Cardiac fibroblast (primary cell): Measurements from ENCODE around the gene REPIN1.

Source experiments
- DNase-seq, 2 donors: peaks; one replicate each; pipeline versions ENCODE4 v3.0.0 to v3.0.0-alpha.2; 2010; ENCODE audit warnings: low read depth in 2 of 2
- H3K4me3 ChIP-seq, 2 donors: replicated peaks in 1 of 2; 1 replicate in 1 of 2; 2 replicates in 1 of 2; pipeline ENCODE4 v1.5.1; 2011; ENCODE audit warnings: low read depth in 2 of 2, low read length in 2 of 2, mild to moderate bottlenecking in 2 of 2, moderate library complexity in 1 of 2
- CTCF ChIP-seq: IDR thresholded peaks from one replicate; pipeline ENCODE4 v1.5.1; 2011; ENCODE audit warnings: low read depth, mild to moderate bottlenecking, low read length, inconsistent platforms

Gene REPIN1

DNA sequence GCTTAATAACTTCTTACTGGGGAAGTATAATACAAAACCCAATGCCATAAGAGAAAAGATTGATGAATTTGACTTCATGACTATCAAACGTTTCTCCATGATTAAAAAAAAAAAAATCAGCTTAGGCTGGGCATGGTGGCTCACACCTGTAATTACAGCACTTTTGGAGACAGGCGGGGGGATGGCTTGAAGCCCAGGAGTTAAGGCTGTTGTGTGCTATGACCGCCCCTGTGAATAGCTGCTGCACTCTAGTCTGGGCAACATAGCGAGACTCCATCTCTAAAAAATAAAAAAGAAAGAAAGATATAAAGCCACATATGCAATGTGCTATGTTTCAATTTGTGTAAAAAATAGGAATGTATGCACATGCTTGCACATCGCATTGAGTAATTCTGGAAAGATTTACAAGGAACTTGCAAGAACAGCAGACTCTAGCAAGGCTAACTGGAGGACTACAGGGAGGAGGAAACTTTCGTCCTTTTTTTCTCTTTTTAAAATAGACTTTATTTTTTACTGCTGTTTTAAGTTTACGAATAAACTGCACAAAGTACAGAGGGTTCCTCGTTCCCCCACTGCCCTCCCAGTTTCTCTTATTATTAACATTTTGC is 16.9 kb upstream of the REPIN1 start:
- DNase-seq: peak in 1 of 2 donors; percentile 33
- TF ChIP-seq CTCF: no peak

GRCh38 chr7:150355666-150356059 is 13.0 kb upstream of the REPIN1 start:
- TF ChIP-seq CTCF: no peak
- no peak for DNase-seq
- H3K4me3 ChIP-seq: no peak overlapping the region

More for the DNA sequence above, 16.9 kb upstream of the REPIN1 start:
- no peak overlapping the region for H3K4me3 ChIP-seq

GRCh38 chr7:150356265-150356897 is 12.2 kb upstream of the REPIN1 start:
- TF ChIP-seq CTCF: peak; percentile 68
- peak; percentile 55 to 58 for DNase-seq
- no peak overlapping the region for H3K4me3 ChIP-seq

DNA sequence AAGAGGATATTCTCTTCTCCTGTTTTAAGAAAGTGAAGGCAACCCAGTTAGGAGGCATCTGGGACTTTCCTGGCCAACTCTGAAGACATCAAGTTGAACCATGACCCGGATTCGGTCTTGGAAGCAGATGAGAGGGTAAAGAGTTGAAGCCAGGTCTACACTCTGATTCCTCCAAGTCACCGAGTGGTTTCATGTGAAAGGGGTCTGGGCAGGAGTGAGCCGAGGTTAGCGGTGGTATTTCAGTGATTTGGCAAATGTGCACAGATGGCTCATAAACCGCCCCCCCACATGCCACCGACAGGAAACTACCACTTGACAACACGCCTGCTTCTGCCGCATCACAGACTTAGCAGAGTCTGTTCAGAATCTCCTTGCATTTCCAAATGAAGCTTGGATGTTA is 11.4 kb upstream of the REPIN1 start:
- DNase-seq: no peak
- H3K4me3 ChIP-seq: no peak overlapping the region
- no peak for TF ChIP-seq CTCF

GRCh38 chr7:150357771-150358427 is 10.7 kb upstream of the REPIN1 start:
- no peak overlapping the region for H3K4me3 ChIP-seq
- no peak for DNase-seq
- no peak for TF ChIP-seq CTCF

GRCh38 chr7:150358433-150358832 is 10.2 kb upstream of the REPIN1 start:
- no peak overlapping the region for H3K4me3 ChIP-seq
- DNase-seq: no peak
- TF ChIP-seq CTCF: no peak
